Fibroblast of villous mesenchyme (primary cell): ENCODE measurements around the gene POU6F1. TPM values are rescaled to one million over a fixed set of nuclear protein-coding genes. Genes with fewer than 3 reads are reported as not detected.
A peak's percentile ranks its signal among the peaks of the same experiment; 100 is the strongest.

Source experiments
- DNase-seq: peaks from one replicate; pipeline ENCODE4 v3.0.0-alpha.2; 2010; ENCODE audit warnings: low read depth
- H3K4me3 ChIP-seq: 2 replicates; pipeline ENCODE4 v1.5.1; 2011; ENCODE audit warnings: low read depth, mild to moderate bottlenecking, low read length
- total RNA-seq: library from RNA; depleted of rRNA; stranded (reverse); fragments of >200 nt; gene quantifications from 2 replicates; pipeline ENCODE4 v1.2.3, GENCODE V29; 2012
- TF ChIP-seq, protein P1 (sequence below): IDR thresholded peaks from 2 replicates; pipeline ENCODE4 v1.5.1; 2012; ENCODE audit warnings: low read depth, mild to moderate bottlenecking, low read length; ENCODE audit not compliant: insufficient read depth

Gene POU6F1
- total RNA-seq, 1 donor = 3.5 TPM

DNA sequence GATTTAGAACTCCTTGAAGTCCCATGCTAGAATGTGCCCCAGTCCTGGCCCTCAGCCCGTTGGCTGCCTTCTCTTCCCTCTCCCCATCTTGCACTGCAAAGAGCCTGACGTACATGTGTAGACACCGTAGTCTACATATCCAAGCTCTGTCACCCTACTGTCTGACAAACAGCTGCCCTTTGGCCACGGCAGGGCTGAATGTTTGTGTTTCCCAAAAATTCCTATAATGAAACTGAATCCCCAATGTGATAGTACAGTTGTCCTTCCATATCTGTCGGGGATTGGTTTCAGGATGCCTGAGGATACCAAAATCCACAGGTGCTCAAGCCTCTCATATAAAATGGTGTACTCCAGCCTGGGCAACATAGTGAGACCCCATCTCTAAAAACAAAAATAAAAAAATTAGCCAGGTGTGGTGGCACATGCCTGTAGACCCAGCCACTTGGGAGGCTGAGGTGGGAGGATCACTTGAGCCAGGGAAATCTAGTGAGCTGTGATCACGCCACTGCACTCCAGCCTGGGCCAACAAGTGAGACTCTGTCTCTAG lies 32.6 kb downstream of the POU6F1 start:
- TF ChIP-seq, protein P1, sequence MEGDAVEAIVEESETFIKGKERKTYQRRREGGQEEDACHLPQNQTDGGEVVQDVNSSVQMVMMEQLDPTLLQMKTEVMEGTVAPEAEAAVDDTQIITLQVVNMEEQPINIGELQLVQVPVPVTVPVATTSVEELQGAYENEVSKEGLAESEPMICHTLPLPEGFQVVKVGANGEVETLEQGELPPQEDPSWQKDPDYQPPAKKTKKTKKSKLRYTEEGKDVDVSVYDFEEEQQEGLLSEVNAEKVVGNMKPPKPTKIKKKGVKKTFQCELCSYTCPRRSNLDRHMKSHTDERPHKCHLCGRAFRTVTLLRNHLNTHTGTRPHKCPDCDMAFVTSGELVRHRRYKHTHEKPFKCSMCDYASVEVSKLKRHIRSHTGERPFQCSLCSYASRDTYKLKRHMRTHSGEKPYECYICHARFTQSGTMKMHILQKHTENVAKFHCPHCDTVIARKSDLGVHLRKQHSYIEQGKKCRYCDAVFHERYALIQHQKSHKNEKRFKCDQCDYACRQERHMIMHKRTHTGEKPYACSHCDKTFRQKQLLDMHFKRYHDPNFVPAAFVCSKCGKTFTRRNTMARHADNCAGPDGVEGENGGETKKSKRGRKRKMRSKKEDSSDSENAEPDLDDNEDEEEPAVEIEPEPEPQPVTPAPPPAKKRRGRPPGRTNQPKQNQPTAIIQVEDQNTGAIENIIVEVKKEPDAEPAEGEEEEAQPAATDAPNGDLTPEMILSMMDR = no peak
- DNase-seq = no peak
- H3K4me3 ChIP-seq = no peak overlapping the region

- TF ChIP-seq, protein P1 = no peak
- DNase-seq = peak; percentile 40
- H3K4me3 ChIP-seq = no peak overlapping the region
Measured at GRCh38 chr12:51183816-51184215, 34.0 kb downstream of the POU6F1 start.

GRCh38 chr12:51183349-51183748 lies 34.5 kb downstream of the POU6F1 start:
- TF ChIP-seq, protein P1 = no peak
- DNase-seq = no peak
- H3K4me3 ChIP-seq = no peak overlapping the region

DNA sequence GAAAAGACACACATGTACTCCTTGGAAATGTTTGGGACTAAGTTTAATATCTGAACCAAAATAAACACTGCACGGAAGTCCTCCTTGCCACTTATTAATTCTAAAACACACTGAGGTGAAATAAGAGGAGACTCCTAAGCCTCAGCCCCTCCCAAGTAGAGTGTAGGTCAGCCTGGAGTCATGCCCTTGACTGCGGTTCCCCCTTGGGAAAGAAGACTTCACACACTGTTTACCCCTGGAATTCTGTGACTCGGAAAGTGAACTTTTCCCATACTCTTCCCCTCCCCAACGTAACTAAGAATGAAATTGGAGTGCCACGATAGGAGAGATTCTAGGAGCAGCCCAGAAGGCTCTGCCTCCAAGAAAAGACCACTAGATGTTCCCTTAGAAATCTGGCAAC lies 36.3 kb downstream of the POU6F1 start:
- DNase-seq = no peak
- TF ChIP-seq, protein P1 = no peak
- H3K4me3 ChIP-seq = no peak overlapping the region

DNA sequence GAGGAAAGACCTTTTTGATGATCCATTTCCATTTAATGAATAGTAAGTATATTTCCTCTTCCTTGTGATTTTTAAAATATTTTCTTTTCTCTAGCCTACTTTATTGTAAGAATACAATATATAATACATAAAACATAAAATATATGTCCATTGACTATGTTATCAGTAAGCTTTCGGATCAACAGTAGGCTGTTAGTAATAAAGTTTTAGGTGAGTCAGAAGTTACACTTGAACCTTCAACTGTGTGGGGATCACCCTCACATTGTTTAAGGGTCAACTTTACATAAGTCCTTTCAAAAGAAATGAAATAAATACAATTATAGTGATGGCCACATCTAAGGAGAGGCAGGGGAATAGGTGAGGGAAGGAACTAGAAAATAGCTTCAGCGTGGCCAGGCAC lies 40.0 kb downstream of the POU6F1 start:
- TF ChIP-seq, protein P1 = no peak
- no peak overlapping the region for H3K4me3 ChIP-seq
- DNase-seq = no peak

- no peak for DNase-seq
- TF ChIP-seq, protein P1 = no peak
- H3K4me3 ChIP-seq = no peak overlapping the region
Measured at GRCh38 chr12:51174501-51174900, 43.4 kb downstream of the POU6F1 start.
